T-helper 22 cell (primary cell): ENCODE results near the gene KRT86.
A peak's percentile ranks its signal among the peaks of the same experiment; 100 is the strongest.
"Not testable (repeated sequence)": the region's sequence is repeated elsewhere in the genome, so short reads cannot be mapped to it uniquely, and the experiment has no call there.

Experiments
- DNase-seq: peaks from one replicate; pipeline ENCODE4 v3.0.0-alpha.2; 2020; ENCODE audit warnings: low read depth

KRT86 gene

GRCh38 chr12:52270541-52271070, 3.8 kb upstream of the KRT86 start:
- no peak for DNase-seq

GRCh38 chr12:52271158-52271557, 3.3 kb upstream of the KRT86 start:
- no peak for DNase-seq

- DNase-seq = no peak
Measured at GRCh38 chr12:52275686-52276085, 1.2 kb downstream of the KRT86 start.

GRCh38 chr12:52277486-52278245, 3.2 kb downstream of the KRT86 start:
- DNase-seq = no peak

GRCh38 chr12:52278575-52279421, 4.4 kb downstream of the KRT86 start:
- DNase-seq = peak; percentile 17

- DNase-seq = no peak
Measured at GRCh38 chr12:52279422-52280318, 5.2 kb downstream of the KRT86 start.

GRCh38 chr12:52280319-52280795, 5.9 kb downstream of the KRT86 start:
- DNase-seq = no peak

GRCh38 chr12:52280796-52281560, 6.5 kb downstream of the KRT86 start:
- no peak for DNase-seq

GRCh38 chr12:52284562-52285171, 10.2 kb downstream of the KRT86 start:
- DNase-seq = no peak

GRCh38 chr12:52285172-52285745, 10.8 kb downstream of the KRT86 start:
- no peak for DNase-seq

- DNase-seq = no peak
Measured at GRCh38 chr12:52285851-52286530, 11.5 kb downstream of the KRT86 start.

GRCh38 chr12:52286857-52287785, 12.7 kb downstream of the KRT86 start:
- not testable (repeated sequence) for DNase-seq

GRCh38 chr12:52287816-52288805, 13.7 kb downstream of the KRT86 start:
- DNase-seq = not testable (repeated sequence)

- DNase-seq = not testable (repeated sequence)
Measured at GRCh38 chr12:52290483-52291134, 16.2 kb downstream of the KRT86 start.

GRCh38 chr12:52291267-52291935, 17.0 kb downstream of the KRT86 start, which contains the start of gene KRT81:
Gene KRT81 (minus strand): TSS chr12:52291534. CDS start chr12:52291465, 69 bp downstream.
- no peak for DNase-seq

GRCh38 chr12:52293926-52294325, 19.5 kb downstream of the KRT86 start:
- DNase-seq = no peak
